HTR-8/SVneo (cell line): ENCODE data around the gene CSNK1D.
"Not testable (repeated sequence)": the region's sequence is repeated elsewhere in the genome, so short reads cannot be mapped to it uniquely, and the experiment has no call there.

Experiments used
- DNase-seq: peaks from one replicate; pipeline ENCODE4 v3.0.0; 2011; ENCODE audit warnings: low spot score, mixed read lengths; ENCODE audit not compliant: insufficient read length
- FAIRE-seq: peaks from 2 replicates; lab custom pipeline; 2011; peaks lifted over from hg19 to GRCh38; lab: Jason Lieb, UNC

Gene CSNK1D

DNA sequence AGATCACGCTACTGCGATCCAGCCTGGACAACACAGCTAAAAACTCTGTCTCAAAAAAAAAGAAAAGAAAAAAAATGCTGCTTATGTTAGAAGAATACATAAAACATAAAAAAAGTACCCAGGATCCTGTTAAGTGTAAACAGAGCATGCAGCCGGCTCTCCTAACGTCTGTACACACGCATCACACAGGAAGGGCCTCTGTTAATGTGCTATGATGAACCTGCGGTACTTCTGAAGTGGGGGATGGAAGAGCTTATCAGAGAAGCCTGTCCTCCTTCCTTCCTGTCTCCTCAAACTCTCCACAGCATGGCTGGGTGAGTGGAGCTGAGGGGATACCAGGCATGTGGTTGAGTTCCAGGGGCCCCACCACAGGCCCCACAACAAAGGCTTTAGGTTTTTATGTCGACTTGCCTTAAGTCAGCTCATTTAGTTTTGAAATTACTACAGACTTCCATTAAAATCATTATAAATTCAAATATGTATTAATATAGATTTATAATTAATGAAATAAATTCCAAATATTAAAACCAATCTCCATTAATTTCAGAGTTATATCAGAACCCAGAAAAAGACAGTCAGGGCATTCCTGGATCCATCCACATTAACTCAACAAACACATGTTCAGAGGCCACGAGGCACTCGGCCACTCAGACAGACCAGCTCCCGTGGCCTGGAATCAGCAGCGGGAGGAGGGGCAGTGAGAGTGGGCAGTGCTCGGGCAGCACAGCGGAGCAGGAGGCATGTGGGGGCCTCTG is 72.6 kb downstream of the CSNK1D start:
- DNase-seq: no peak
- no peak for FAIRE-seq

DNA sequence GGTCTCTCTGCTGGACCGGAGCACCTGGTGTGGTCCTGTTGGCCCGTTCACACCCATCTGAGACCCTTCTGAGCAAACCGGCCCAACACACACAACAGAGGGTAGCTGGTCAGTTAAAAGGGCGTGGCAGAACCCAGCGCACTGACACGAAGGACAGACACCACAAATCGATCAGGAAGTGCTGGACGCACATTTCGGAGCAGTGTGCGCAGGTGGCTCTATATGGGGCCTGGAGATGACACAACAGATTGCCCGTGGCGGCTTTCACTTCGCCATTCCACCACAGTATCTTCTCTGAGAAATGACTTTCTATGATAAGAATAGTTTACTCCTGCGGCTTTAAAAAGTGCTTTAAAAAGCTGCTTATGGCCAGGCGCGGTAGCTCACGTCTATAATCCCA is 73.4 kb downstream of the CSNK1D start:
- DNase-seq (no peak), FAIRE-seq (no peak)

DNA sequence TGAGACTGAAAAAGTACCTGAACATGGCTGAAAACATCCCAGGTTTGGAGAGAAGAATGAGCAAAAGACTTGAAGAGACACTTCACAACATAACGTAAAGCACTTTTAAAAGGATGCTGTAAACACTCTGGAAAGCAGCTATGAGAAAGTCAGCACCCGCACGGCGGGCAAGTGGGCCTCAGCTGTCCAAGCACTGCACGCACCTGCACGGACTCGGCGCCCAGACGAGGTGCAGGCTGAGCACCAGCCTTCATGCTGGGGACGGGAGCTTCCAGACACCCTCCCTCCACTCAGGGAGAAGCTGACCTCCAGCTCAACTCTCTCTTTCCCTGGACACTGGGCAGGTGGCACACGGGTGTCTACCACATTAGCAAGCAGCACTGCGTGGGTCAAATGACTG is 74.0 kb downstream of the CSNK1D start:
- no peak for DNase-seq
- no peak for FAIRE-seq

DNA sequence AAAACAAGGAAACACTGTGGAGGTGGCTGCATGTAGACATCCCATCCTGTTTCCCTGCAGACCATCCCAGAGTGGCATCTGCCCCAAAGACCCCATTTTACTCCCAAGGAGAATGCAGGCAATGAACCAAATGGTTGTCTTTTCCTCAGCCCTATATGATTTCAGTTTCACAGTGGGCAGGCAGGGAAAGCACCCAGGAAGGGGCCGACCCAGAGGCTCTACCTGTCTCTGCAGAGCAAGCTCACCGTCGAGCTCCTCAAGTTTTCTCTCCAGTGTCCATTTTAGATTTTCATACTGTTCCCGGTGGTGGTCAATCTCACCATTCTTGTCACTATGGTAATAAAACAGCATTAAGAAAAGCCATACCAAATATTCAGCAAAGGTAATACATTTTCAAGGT is 75.4 kb downstream of the CSNK1D start:
- FAIRE-seq: no peak
- no peak for DNase-seq

DNA sequence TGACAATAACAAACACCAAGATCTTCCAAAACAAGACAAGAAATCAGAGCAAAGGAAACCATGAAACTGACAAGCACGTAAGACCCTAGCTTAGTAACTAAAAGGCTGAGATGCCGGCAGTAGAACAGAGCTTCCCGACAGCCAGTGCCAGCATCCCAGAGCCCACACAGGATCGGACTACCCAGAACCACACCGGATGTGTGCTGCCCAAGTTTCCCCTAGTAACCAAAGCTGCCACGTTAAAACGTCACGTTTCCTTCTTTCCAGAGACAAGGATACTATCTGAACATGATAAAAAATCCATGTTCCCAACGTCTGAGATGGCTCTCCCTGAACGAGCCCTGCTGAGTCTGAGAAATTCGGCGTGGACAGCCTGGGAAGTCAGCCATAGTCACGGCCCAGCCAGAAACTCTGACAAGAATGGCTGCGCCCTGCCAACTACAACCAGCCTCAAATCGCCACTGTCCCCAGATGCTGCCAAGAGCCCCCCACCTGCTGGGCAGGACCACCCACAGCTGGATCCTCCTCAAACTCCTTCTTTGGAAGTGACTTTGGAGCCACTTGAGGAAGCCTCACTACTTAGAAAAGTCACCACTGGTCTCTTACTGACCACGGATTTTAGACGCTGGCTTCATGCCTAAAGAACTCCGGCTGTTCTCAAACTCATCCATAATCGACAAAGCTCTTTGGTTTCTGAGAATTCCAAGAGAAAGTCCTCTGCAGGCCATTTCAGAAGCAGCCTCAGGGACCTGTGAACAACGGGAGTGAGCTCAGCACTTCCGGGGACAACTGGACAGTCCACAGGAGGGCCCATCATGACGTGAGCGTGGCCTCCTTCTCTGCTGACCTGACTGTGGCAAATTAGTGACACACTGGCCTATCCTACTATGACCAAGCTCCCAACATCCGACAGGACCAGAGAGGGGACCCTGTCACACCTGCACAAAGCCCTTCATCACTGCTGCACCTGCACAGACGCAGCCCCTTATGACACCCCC is 77.5 kb downstream of the CSNK1D start:
- no peak for FAIRE-seq
- DNase-seq: no peak

DNA sequence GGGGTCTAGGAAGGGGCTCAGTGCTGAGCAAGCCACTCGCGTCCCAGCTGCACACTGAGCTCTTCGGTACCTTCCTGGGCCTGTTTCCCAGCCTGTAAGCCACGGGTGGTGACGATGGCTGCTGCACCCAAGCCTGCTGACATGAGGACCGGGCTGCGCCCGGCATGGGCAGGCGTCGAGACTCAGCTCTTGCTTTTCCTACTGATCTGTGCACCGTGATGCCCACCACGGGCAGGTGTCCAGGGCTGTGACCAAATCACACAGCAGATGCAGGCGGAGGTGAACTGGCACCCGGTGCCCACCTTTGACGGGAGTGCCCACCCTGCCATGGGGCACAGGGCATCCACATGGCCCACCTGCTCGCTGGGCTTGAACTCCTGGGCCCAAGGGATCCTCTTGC is 78.7 kb downstream of the CSNK1D start:
- no peak for FAIRE-seq
- no peak for DNase-seq

DNA sequence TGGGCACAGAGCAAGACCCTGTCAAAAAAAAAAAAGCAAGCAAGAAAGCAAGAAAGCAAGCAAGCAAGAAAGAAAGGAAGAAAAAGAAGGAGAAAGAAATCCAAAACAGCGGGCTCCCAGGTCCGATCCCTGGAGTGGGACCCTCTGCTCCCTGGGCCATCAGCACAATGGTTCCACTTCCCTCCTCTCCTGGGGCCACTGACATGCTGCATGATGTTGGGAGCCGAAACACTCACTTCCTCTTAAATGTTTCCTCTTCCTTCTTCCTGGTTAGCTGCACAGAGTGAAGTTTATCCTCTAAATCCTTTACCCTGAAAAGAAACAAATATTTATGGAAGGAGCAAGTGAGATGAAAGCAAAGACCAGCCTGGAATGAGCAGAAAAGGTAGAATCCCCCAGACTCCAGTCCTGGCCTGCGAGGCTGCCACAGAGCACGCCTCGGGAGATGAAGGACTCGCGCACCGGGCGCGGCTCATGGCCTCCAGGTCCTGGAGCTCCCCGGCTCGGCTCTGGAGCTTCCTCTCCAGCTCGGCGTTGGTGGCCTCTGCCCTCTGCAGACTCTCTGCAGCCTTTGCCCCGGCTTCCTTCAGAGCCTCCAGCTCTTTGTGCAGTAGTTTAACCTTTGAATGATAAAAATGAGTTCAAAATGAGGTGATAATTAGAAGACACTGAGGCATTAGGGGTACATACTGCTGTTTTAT is 79.8 kb downstream of the CSNK1D start:
- peak; percentile 90 for FAIRE-seq
- DNase-seq: no peak

DNA sequence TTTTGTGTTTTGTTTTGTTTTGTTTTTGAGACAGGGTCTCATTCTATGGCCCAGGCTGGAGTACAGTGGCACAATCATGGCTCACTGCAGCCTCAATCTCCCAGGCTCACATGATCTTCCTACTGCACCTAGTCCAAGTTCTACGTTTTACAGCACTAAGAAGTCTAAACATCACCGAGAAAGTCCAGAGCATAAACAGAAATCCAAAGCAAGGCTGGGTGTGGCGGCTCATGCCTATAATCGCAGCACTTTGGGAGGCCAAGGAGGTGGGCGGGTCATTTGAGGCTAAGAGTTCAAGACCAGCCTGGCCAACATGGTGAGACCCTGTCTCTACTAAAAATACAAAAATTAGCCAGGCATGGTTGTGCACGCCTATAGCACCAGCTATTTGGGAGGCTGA is 80.5 kb downstream of the CSNK1D start:
- DNase-seq: not testable (repeated sequence)

More for the DNA sequence above, 80.5 kb downstream of the CSNK1D start:
- FAIRE-seq: not testable (repeated sequence)
